GM19240 (cell line): ENCODE measurements around the gene PDE4B.
"Not testable (repeated sequence)": the region's sequence is repeated elsewhere in the genome, so short reads cannot be mapped to it uniquely, and the experiment has no call there.

Experiments used
- DNase-seq: peaks from one replicate; pipeline ENCODE4 v3.0.0; 2011; ENCODE audit warnings: low spot score; ENCODE audit not compliant: insufficient read length

The PDE4B gene

DNA sequence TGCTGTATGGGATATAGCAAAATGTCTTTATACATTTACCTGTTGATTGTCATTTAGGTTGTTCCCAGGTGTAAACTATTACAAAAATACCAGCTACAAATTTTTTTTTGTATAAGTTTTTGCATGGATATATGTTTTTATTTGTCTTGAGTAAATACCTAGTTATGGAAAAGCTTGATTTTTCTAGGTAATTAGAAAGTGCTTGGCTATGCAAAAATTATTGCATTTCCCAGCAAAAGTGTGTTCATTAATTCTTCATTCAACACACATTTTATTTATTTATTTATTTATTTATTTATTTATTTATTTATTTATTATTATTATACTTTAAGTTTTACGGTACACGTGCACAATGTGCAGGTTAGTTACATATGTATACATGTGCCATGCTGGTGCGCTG, 22.1 kb downstream of the PDE4B start:
- DNase-seq = no peak

DNA sequence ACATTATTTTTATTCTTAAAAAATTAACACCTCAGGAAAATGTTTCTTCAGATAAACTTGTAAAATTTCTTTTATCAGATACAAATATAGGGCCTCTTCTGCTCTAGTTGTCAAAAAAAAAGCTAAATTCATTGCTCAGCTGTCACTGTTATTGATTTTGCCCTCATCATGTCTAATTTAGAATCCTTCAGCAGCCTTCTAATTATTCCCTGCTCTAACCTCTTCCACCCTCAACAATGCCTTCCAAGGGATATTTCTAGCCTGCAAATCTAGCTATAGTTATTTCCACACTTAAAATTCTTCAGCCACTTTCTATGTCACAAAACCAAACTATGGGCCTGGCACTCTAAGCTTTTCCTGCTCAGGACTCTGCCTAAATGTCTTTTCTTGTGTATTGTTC, 25.2 kb downstream of the PDE4B start:
- no peak for DNase-seq

DNA sequence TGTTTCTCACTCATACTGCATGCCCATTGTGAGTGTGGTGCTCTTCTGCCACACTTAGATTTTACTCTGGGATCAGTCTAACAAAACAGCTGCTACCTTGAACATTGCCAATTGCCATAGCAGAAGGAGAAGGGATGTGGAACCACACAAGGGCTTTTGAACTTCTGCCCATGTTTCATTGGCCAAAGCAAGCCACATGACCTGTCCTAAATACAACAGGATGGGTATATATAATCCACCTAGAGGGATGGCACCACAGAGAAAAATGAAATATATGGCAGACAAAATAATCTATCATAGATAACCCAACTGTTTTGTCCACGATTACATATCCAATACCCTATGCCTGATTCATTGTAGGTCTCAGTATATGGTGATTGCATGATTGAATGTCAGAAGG, 26.3 kb downstream of the PDE4B start:
- no peak for DNase-seq

DNA sequence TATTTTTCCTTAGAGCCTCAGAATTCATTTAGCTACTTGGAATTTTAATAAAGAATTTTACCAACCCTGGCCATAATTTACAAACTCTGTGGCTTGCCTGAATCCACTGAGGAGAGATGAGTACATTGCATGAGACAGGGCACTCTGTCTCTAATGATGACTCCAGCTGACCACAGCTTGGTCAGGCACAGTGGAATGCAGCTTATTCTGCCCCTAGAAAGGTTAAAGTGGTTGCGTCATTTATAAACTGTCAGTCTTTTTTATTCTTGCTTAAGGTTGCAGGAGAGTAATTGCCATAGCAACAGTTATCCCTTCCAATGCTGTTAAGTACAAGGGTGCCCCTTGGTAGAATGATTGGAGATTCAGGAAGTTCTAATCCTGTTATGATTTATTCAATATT, 28.3 kb downstream of the PDE4B start:
- no peak for DNase-seq

DNA sequence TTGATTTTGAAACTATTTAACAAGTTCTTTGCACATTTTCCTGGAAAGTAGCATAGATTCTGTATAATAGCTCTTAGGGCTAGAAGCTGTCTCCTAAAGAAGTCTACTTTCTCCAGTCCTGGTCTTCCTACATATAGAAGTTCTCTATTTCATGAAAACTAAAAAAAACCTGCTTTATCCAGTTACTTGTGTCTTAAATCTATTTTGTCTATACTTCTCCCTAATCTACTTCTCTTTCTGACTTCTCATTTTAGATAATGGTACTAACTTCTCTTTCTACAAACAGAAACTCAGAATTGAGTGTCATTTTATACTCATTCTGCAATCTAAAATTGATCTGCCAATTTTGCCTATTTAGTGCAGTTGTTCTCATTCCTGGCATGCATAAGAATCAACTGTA, 28.7 kb downstream of the PDE4B start:
- DNase-seq = no peak

DNA sequence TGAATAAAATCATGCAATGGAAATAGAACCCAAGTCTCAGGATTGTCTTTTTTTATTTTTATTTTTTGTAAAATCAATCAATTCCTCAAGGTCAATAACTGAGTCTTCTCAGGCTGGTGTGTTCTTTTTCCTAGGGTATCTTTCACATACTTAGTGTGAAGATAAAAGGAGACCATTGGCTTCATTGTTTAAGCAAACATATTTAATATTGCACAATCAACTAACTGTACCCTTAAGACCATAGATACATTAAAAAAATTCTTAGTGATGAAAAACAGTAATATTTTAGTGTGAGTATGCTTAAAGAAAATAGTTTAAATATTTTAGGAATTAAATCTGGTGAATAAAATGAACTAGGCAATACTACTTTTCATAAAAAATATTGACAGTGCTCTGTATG, 31.4 kb downstream of the PDE4B start:
- DNase-seq = no peak

DNA sequence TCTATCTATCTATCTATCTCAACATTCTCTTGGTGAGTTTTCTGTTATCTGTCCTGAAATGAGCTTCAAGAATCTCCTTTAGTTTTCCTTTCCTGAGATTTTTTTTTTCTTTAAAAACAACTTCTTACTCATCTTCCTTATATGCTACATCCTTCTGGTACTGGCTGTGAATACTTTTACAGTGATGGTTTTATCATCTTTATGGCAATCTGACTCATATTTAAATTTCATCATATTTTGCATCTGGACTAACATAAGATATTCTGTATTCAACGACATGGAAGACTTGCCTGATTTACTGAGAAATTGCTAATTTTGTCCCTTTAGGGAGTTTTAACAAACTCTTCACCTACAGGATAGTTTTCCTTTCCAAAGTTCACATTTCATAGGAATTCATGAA, 33.0 kb downstream of the PDE4B start:
- no peak for DNase-seq

DNA sequence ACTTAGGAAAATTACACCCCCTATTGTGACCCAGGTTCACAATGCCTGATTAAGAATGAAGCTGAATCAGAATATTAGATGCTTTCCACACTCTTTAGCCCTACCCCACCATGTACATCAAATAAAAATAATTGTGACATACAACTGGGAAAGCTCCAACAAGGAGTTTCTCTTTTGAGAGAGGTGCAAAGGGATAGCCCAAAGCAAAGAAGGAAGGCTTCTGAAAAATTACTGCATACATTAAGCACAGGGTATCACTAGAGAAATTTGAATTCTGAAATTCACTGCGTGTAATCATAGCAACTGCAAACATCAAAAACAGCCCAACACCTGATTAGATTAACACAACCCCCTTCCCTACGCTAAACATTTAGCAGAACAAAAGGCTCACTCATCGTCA, 34.1 kb downstream of the PDE4B start:
- DNase-seq = no peak

DNA sequence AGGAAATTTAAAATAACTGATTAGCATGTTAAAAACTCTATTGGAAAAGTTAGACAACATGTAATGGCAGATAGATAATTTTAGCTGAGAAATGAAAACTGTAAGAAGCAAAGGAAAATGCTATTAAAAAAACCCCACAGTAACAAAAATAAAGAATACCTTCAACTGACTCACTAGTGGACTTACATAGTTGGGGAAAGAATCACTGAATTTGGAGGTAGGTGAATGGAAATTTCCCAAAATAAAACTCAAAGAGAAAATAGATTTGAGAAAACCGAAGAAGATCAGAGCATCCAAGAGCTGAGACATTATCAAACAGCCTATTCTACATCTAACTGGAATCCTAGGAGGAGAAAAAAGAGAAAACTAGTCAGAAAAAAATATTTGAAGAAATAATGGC, 34.7 kb downstream of the PDE4B start:
- DNase-seq = no peak

DNA sequence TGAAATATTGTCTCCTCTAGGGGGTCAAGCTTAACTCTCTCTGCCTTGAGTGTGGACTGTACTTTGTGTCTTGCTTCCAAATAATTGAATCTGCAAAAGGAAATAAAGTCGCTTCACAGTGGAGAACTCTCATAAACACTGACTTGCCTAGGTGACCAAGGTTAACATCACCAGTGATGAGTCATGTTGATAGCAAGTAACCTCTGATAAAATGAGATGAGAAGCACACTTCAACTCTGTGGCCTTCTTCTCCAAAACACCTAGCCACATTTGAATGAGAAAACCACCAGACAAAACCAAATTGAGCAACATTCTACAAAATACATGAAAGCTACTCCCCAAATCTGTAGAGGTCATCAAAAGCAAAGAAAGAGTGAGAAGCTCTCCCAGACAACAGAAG, 37.6 kb downstream of the PDE4B start:
- no peak for DNase-seq

DNA sequence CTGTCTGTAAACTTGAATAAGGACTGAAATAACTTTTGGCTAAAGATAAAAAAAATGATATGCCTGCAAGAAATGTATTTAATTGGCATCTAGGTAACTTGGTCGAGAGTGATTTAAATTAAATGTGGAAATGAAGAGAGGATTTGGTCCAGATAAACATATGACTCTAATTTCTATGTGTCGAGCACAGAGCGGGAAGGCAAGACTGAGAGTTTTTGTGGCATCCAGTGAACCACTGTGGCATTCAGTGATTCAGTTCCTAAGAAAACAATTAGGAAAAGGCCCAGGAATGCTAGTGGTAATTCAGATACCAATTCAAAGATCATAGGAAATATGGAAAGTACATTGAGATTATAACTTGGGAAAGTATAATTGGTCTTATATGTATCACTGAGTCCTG, 39.6 kb downstream of the PDE4B start:
- DNase-seq = no peak

DNA sequence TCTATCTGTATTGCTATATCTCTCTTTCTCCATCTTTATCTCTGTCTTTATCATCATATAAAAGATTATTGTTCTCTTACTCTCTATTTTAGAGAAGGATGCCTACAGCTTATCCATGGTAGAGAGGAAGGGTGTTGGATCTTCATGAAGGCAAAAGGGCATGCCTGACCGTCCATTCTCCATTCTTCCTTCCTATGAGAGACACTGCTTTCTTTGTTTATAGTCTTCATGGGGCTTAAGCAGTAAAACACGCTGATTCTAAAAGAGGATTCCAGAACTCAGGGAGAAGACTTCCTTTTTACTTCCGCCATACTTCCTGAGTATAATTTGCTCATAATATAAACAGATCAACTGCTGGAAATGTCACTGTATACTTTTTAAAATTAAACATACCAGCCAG, 44.0 kb downstream of the PDE4B start:
- no peak for DNase-seq

DNA sequence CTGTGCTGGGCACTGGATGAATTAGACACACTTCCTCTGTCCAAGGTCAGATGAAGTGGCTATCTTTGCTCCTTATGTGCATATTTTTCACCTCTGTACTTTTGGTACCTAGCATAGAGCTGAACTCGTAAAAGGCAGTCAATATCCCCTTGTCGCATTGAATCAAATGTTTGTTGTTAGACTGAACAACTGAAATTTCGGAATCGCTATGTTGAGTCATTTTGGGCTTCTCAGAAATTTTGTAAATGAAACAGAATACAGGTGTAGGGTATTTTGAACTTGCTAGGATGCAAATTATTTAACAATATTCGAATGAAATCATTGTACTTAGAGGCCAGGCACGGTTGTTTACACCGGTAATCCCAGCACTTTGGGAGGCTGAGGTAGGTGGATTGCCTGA, 48.0 kb downstream of the PDE4B start:
- DNase-seq = no peak

DNA sequence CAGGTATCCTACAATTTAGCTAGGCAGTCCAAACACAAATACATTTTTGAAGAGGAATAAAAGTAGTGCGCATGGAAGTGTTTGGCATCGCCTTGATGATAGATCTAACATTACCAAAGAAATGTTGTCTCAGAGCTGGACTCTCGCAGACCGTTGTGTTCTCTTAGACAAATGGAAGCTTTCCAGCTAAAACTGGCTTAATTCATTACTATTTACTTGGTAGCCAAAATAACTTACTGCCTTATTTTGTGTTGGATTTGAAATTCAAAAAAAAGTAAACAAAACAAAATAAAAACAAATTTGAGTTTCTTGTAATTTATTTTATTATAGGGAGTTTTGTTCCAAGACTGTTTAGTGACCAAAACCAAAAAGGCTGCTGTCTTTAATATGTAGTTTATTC, 51.6 kb downstream of the PDE4B start:
- no peak for DNase-seq

DNA sequence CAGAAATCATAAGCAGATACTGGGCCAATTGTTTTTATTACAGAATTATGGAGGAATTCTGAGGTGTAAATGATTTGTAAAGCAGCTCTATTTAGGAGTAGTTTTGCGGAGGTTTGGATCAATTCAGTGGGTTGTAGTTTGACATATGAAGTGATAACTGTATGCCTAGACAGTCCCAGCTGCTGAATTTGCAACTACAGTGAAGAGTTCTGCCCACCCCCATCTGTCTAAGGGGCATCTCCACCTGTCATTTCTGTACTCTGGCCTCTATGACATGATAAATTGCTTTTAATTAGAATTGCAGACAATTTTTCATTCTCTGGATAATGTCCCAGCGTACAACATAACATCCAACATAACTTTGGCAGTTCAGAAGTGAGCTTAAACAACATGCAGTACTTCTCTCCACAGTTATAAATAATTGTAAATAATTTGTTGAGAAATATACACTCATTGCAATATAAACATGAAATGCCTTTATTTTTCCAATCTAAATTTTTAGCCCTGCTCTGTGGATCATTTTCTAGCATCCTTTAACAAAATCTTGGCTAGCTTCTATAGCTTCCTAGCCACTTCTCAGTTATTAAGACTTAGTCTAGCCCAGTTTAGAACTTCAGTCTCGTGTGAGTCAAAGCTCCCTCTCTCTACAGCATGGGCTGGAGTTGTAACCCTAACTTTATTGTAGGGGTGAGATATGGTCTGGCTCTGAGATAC, 52.3 kb downstream of the PDE4B start:
- no peak for DNase-seq

DNA sequence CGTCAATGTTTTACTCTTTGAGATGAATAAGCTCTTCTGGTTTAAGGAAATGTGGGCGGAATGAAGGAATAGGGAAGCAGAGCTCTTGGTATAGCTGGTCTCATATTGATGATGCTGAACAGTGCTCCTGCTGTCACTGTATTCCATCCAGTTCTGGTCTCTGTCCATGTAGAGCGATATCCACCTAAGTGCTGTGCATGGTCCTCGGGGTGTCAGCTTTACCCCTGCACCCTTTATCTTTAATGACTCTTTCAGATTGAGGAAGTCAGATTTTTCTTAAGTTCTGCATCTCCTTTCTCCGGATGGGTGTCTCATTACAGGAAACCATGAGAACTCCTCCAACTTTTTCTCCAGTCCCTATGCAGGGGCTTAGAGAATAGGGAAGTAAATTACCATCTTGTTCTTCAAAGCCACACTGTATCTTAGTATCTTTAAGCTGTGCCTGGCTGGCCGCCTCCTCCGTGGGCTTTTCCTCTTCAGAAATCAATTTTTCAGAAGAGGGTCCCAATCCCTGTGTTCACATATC, 52.9 kb downstream of the PDE4B start:
- DNase-seq = no peak

DNA sequence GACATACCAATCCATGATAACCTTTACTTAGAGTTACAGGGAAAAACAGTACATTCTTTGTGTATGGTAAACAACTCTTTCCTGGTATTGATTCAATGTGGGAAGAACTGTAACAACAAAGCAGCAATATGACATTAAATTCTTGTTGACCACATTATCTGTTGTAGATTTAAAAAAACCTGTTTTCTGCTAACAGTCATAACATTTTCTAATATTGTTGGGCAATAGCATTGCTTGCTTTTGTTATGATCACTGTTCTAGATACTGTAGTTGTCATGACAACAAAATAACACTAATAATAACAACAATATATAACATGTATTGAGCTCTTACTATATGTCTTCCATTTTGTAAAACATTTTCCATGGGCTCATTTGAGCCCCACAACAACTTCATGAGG, 54.2 kb downstream of the PDE4B start:
- DNase-seq = no peak

DNA sequence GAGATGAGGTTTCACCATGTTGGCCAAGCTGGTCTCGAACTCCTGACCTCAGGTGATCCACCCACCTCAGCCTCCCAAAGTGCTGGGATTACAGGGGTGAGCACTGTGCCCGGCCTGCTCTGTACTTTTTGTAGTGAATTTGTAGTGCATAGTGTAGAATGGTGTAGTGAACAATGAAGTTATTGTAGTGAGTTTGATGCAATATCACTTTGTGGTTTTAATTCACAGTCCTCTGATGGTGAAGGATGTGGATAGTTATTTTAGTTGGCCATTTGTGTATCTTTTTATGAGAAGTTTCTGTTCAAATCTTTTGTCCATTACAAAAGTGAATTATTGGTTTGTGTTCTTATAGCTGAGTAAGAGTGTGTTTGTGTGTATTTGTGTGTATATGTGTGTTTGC, 57.6 kb downstream of the PDE4B start:
- DNase-seq = no peak

DNA sequence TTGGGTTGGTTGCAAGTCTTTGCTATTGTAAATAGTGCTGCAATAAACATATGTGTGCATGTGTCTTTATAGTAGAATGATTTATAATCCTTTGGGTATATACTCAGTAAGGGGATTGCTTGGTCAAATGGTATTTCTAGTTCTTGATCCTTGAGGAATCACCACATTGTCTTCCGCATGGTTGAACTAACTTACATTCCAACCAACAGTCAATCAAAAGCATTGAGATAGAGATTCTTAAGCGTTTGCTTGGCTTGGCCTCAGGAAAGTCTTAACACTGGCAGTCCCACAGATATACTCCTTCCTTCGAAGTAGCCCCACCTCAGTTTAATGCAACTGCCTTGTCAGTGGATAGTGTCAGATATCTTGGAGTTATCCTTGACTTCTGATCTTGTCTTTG, 63.9 kb downstream of the PDE4B start:
- DNase-seq = not testable (repeated sequence)

DNA sequence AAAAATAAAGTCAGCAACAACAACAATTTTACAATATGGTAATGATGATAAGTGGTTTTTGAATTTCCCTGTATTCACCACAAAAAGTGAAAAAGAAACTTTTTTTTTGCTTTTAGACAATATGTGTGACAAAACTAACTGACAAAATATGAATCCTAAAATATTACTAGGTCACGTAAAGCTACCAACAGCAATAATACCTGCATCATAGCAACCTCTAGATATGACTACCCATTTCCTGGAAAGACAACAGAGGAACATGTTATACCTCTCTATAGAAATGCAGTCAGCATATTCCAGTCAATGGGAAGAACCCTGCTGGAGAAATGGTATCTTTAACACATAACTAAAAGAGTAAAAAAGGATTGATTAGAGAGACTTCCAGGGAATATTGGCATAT, 73.7 kb downstream of the PDE4B start:
- no peak for DNase-seq

DNA sequence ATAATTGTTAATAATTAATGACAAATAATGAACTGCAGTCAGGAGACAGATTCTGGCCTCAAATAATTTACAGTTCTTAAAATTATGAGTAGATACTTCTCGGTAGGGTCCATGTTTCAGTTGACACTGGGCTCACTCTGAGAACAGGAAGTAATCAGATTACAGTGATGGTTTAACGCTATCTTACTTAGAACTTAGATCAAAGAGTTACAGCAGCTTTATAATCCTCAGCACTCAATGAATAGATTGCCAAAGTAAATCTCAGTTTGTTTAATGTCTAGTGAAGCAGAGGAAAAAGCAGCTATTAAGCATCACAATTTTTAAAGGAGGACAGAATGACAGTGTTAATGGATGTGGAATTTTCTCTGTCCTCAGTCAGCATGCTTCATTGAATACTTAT, 79.6 kb downstream of the PDE4B start:
- no peak for DNase-seq

DNA sequence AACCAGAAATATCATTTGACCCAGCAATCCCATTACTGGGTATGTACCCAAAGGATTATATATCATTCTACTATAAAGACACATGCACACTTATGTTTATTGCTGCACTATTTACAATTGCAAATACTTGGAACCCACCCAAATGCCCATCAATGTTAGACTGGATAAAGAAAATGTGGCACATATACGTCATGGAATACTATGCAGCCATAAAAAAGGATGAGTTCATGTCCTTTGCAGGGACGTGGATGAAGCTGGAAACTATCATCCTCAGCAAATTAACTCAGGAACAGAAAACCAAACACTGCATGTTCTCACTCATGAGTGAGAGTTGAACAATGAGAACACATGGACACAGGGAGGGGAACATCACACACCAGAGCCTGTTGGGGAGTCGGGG, 85.6 kb downstream of the PDE4B start:
- DNase-seq = not testable (repeated sequence)

DNA sequence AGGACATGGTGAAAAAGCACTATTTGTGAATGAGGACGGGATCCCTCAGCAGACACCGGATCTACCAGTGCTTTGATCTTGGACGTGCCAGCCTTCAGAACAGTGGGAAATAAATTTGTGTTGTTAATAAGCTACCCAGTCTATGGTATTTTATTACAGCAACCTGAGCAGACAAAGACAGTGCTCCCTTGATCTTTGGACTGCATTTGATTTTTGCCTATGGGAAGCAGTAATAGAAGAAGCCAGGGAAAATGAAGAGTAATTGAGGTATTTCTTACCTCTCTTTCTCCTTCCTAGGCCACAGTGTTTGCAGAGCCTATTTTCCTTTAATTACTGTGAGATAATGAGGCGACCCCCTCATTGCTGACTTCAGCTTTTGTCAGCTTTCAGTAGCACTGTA, 87.9 kb downstream of the PDE4B start:
- DNase-seq = no peak

DNA sequence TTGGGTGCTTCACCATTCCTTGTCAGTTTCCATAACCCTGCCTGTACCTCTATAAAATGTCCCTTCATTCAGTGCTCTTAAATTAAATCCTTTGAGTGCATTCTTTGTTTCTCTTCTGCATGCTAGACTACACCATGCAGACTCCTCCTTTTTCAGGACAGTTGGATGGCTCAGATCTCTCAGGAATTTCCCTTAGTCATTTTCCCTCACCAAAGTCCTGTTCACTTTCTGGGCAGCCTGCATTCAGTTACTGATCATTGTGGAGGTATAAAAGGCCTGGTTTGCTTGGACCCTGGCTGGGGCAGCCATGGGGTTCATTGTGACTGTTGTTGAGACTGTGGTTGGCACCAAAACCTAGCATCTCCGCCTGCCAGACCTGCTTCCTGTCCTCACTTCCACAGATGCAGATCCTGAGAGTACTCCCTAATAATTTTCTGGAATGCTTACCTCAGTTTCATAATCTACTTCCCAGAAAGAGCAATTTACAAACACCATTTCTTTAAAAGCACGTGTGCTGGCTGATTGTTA, 88.4 kb downstream of the PDE4B start:
- DNase-seq = no peak
